DOHH2 (cell line): Measurements from ENCODE around the gene XRCC1.

Source experiments
- H3F3A ChIP-seq: fragments of 200-600 bp; sonication (generic), shearing (Covaris generic); 2 replicates; pipeline ENCODE4 v1.6.0; 2016; ENCODE audit warnings: antibody characterized with exemption, mild to moderate bottlenecking; ENCODE audit not compliant: control insufficient read depth, insufficient read depth
- H3K27ac ChIP-seq: fragments of 200-600 bp; sonication (generic); 2 replicates; pipeline ENCODE4 v1.5.1; 2014; ENCODE audit warnings: low read depth, mild to moderate bottlenecking, low read length, moderate library complexity
- H3K27me3 ChIP-seq: fragments of 200-600 bp; sonication (generic); 2 replicates; pipeline ENCODE4 v1.6.1; 2014; ENCODE audit warnings: mild to moderate bottlenecking, low read length, mixed read lengths; ENCODE audit not compliant: control insufficient read depth
- H3K36me3 ChIP-seq: fragments of 200-600 bp; sonication (generic); 2 replicates; pipeline ENCODE4 v1.6.1; 2014; ENCODE audit warnings: mild to moderate bottlenecking, low read length, moderate library complexity, mixed read lengths; ENCODE audit not compliant: control insufficient read depth
- H3K4me1 ChIP-seq: fragments of 200-600 bp; sonication (generic); 2 replicates; pipeline ENCODE4 v1.6.1; 2014; ENCODE audit warnings: mild to moderate bottlenecking, low read length, mixed read lengths; ENCODE audit not compliant: control insufficient read depth
- H3K4me2 ChIP-seq: fragments of 200-600 bp; sonication (generic); 2 replicates; pipeline ENCODE4 v1.6.0; 2014; ENCODE audit warnings: mild to moderate bottlenecking, low read length, moderate library complexity
- H3K4me3 ChIP-seq: fragments of 200-600 bp; sonication (generic); 2 replicates; pipeline ENCODE4 v1.5.1; 2014; ENCODE audit warnings: mild to moderate bottlenecking, low read length, mixed read lengths
- H3K79me2 ChIP-seq: fragments of 200-600 bp; sonication (generic); 2 replicates; pipeline ENCODE4 v1.6.1; 2014; ENCODE audit warnings: mild to moderate bottlenecking, low read length, mixed read lengths; ENCODE audit not compliant: control insufficient read depth
- H3K9me2 ChIP-seq: fragments of 200-600 bp; sonication (generic); replicated peaks from 2 replicates; pipeline ENCODE4 v1.6.1; 2014; ENCODE audit warnings: mild to moderate bottlenecking, low read length, mixed read lengths; ENCODE audit not compliant: control insufficient read depth
- H3K9me3 ChIP-seq: fragments of 200-600 bp; sonication (generic); 2 replicates; pipeline ENCODE4 v1.6.1; 2014; ENCODE audit warnings: antibody characterized with exemption, low read length, mixed read lengths; ENCODE audit not compliant: control insufficient read depth, insufficient read depth
- H4K20me1 ChIP-seq: fragments of 200-600 bp; sonication (generic); 2 replicates; pipeline ENCODE4 v1.6.0; 2014; ENCODE audit warnings: low read depth, mild to moderate bottlenecking, antibody characterized with exemption, low read length, moderate library complexity; ENCODE audit not compliant: control insufficient read depth, insufficient read depth
- CTCF ChIP-seq: fragments of 200-600 bp; sonication (generic); IDR thresholded peaks from one replicate; pipeline ENCODE4 v1.5.1; 2014; ENCODE audit warnings: antibody characterized with exemption, mild to moderate bottlenecking, low read depth, low read length; ENCODE audit not compliant: poor library complexity, severe bottlenecking
- EZH2phosphoT487 ChIP-seq: fragments of 200-600 bp; sonication (generic); IDR thresholded peaks from 2 replicates; pipeline ENCODE4 v1.6.1; 2017; ENCODE audit warnings: borderline replicate concordance, mild to moderate bottlenecking, antibody characterized with exemption, low read length, moderate library complexity, mixed read lengths

Gene XRCC1

GRCh38 chr19:43595999-43596841, 20.9 kb upstream of the XRCC1 start, which contains the start of the genes IRGQ and ZNF576:
Gene IRGQ (minus strand): TSS chr19:43596134. CDS start chr19:43595338, 796 bp downstream.
Gene ZNF576 (plus strand): TSS chr19:43596595. CDS start chr19:43597109, 514 bp downstream.
- H3K4me3 ChIP-seq, result peak within 1 kb of the TSS; percentile 83
- no peaks in the 10 kb centered on the region for H3K9me3 ChIP-seq
- TF ChIP-seq CTCF (no peak), EZH2phosphoT487 (no peak)
- H3F3A ChIP-seq, result peaks cover 3% of the 10 kb centered on the region; the same call in 1 of the 2 replicates
- H3K27me3 ChIP-seq, result no peaks in the 10 kb centered on the region
- peak within 1 kb of the TSS; percentile 90 for H3K4me2 ChIP-seq
- peaks cover 18% of the 10 kb centered on the region for H3K4me1 ChIP-seq
- H4K20me1 ChIP-seq, result no peaks in the 10 kb centered on the region
- peak within 1 kb of the TSS; percentile 72 for H3K27ac ChIP-seq
- H3K36me3 ChIP-seq, result peaks cover 47% of the 10 kb centered on the region
- H3K79me2 ChIP-seq, result peaks cover 57% of the 10 kb centered on the region
- no peaks in the 10 kb centered on the region for H3K9me2 ChIP-seq

GRCh38 chr19:43595605-43595998, 20.3 kb upstream of the XRCC1 start:
- no peaks in the 10 kb centered on the region for H3K9me2 ChIP-seq
- H3K27ac ChIP-seq, result peak overlapping the region; percentile 33
- H3K9me3 ChIP-seq, result no peaks in the 10 kb centered on the region
- no peaks in the 10 kb centered on the region for H3F3A ChIP-seq
- peak overlapping the region; percentile 90 for H3K4me2 ChIP-seq
- peak overlapping the region; percentile 83 for H3K4me3 ChIP-seq
- peaks cover 18% of the 10 kb centered on the region for H3K4me1 ChIP-seq
- TF ChIP-seq CTCF, result no peak
- no peak for TF ChIP-seq EZH2phosphoT487
- H4K20me1 ChIP-seq, result no peaks in the 10 kb centered on the region
- peaks cover 49% of the 10 kb centered on the region for H3K36me3 ChIP-seq
- no peaks in the 10 kb centered on the region for H3K27me3 ChIP-seq
- peaks cover 57% of the 10 kb centered on the region for H3K79me2 ChIP-seq

GRCh38 chr19:43594710-43595604, 19.6 kb upstream of the XRCC1 start:
- TF ChIP-seq CTCF (peak; percentile 82), EZH2phosphoT487 (no peak)
- H3K9me2 ChIP-seq, result no peaks in the 10 kb centered on the region
- peak overlapping the region; percentile 83 for H3K4me3 ChIP-seq
- H3K27ac ChIP-seq, result peak overlapping the region; percentile 33
- peak overlapping the region; percentile 90 for H3K4me2 ChIP-seq
- H3K4me1 ChIP-seq, result peaks cover 22% of the 10 kb centered on the region
- no peaks in the 10 kb centered on the region for H3K27me3 ChIP-seq
- H3K79me2 ChIP-seq, result peaks cover 53% of the 10 kb centered on the region
- no peaks in the 10 kb centered on the region for H4K20me1 ChIP-seq
- H3K36me3 ChIP-seq, result peaks cover 43% of the 10 kb centered on the region
- no peaks in the 10 kb centered on the region for H3F3A ChIP-seq
- no peaks in the 10 kb centered on the region for H3K9me3 ChIP-seq
